ENCODE results near the gene CDCA7.

DNA sequence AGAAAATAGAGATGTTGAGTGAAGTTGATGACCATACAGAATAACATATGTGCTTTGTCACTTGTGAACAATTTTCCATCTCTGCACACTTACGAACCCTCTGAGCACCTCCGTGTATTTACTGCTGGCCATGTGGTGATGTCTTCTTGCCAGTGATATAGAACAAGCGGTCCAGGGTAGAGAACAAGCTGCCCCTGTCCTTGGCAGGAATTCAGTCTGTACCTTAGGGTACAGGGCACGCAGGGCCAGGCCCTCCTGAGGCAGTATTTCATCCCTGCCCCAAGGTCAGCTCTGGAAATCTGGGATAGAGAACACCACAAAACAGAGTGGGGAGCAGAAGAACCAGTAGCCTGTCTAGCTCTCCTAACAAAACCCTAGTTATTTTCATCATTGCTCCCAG is 44.6 kb downstream of the CDCA7 start:
- TF ChIP-seq, protein P1, sequence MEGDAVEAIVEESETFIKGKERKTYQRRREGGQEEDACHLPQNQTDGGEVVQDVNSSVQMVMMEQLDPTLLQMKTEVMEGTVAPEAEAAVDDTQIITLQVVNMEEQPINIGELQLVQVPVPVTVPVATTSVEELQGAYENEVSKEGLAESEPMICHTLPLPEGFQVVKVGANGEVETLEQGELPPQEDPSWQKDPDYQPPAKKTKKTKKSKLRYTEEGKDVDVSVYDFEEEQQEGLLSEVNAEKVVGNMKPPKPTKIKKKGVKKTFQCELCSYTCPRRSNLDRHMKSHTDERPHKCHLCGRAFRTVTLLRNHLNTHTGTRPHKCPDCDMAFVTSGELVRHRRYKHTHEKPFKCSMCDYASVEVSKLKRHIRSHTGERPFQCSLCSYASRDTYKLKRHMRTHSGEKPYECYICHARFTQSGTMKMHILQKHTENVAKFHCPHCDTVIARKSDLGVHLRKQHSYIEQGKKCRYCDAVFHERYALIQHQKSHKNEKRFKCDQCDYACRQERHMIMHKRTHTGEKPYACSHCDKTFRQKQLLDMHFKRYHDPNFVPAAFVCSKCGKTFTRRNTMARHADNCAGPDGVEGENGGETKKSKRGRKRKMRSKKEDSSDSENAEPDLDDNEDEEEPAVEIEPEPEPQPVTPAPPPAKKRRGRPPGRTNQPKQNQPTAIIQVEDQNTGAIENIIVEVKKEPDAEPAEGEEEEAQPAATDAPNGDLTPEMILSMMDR (IDR thresholded peaks at IDR 0.05; ENCODE audit: low read length) = no peak
- TF ChIP-seq EZH2 (IDR thresholded peaks at IDR 0.05; ENCODE audit: borderline replicate concordance, low read length) = no peak

Data from OCI-LY1 (cell line).